NCI-H1048 (cell line): Measurements from ENCODE around the gene IRF9.

ENCODE experiments used
- DNase-seq: peaks from one replicate; lab custom pipeline; 2025; lab: John Stamatoyannopoulos, UW

The IRF9 gene

DNA sequence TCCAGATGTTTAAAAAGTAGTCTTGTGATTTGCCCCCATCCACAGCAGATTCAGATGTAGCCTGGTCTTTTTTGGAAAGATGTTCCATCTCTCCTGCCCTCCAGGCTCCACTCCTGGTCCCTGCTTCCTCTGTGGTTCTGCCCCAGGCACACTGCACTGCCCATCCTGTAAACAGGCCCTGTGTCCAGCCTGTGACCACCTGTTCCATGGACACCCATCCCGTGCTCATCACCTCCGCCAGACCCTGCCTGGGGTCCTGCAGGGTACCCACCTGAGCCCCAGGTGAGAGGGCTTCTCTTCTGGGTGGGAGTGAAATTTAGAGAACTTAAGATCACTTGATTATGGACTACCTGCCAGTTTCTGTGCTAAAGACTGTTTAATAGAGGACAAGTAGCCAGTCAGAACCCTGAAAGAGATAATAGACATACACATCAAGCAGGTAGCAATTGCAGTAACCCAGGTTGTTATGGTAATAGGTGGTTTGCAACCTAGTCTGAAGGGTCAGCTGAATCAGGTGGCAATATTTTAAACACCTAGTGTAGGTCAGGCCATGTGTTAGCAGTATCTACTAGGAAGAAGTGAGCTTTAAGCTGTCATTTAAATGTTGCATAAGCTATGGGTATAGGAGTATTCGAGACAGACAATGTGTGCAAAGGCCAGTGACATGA is 11.6 kb upstream of the IRF9 start:
- DNase-seq, result no peak

DNA sequence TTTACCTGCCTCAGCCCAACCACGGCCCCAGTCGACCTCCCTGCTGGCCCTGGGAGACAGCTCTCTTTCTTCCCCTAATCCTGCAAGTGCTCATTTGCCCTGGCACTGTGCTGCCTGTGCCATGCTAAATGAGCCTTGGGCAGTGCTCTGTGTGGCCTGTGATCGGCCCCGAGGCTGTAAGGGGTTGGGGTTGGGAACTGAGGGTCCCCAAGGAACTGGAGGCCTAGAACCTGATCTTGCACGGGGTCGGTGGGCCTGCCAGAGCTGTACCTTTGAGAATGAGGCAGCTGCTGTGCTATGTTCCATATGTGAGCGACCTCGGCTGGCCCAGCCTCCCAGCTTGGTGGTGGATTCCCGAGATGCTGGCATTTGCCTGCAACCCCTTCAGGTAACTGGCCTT is 11.0 kb upstream of the IRF9 start:
- DNase-seq, result no peak

DNA sequence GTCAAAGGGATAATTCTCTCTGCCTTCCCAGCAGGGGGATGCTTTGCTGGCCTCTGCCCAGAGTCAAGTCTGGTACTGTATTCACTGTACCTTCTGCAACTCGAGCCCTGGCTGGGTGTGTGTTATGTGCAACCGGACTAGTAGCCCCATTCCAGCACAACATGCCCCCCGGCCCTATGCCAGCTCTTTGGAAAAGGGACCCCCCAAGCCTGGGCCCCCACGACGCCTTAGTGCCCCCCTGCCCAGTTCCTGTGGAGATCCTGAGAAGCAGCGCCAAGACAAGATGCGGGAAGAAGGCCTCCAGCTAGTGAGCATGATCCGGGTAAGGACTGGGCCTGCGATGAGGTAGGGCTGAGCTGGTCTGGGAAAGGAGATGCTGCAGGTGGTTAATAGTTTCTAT is 10.5 kb upstream of the IRF9 start:
- DNase-seq, result no peak

DNA sequence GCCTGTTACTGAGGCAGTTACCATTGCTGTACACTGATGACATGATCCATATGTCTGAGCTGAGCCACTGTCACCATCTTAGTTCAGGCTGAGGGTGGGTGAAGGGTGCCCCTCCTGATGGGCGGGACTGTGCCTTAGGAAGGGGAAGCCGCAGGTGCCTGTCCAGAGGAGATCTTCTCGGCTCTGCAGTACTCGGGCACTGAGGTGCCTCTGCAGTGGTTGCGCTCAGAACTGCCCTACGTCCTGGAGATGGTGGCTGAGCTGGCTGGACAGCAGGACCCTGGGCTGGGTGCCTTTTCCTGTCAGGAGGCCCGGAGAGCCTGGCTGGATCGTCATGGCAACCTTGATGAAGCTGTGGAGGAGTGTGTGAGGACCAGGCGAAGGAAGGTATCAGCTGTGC is 10.1 kb upstream of the IRF9 start:
- no peak for DNase-seq

DNA sequence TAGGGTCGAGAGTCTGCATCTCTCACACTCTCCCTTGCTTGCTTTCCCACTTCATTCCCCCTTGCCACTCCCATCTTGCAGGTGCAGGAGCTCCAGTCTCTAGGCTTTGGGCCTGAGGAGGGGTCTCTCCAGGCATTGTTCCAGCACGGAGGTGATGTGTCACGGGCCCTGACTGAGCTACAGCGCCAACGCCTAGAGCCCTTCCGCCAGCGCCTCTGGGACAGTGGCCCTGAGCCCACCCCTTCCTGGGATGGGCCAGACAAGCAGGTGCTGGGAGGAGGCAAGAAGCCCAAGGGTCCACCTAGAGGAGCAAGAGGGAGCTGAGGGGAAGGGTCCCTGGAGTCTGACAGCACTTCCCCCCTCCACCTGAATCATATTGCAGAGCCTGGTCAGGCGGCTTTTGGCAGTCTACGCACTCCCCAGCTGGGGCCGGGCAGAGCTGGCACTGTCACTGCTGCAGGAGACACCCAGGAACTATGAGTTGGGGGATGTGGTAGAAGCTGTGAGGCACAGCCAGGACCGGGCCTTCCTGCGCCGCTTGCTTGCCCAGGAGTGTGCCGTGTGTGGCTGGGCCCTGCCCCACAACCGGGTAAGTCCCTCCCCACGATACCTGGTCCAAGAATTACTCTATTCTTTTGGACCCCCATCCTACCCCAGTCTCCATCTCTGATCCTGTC is 9.5 kb upstream of the IRF9 start:
- no peak for DNase-seq

DNA sequence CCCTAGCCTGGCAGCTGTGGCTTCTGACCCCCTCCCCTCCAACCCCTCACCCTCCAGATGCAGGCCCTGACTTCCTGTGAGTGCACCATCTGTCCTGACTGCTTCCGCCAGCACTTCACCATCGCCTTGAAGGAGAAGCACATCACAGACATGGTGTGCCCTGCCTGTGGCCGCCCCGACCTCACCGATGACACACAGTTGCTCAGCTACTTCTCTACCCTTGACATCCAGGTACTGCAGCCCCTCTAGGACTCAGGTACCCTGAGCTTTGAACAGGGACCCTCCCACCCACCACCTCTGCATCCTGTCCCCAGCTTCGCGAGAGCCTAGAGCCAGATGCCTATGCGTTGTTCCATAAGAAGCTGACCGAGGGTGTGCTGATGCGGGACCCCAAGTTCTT is 6.0 kb upstream of the IRF9 start:
- DNase-seq, result no peak

DNA sequence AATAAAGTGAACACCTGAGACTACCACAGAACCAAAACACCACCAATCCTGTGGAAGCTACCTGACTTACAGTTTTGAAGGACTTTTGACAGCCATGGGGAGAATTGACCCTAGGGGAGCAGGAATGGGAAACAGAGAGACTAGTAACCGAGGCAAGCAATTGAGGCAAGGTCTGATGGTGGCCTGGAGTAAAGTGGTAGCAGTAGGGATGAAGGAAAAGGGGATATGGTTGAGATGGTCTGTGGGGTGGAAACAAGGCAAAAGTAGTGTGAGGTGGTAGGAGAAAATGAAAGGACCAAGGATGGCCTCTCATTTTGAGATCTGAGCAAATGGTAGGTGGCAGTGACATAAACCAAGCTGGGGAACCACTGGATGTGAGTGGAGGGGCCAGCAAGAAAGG is 4.2 kb upstream of the IRF9 start:
- DNase-seq, result no peak

DNA sequence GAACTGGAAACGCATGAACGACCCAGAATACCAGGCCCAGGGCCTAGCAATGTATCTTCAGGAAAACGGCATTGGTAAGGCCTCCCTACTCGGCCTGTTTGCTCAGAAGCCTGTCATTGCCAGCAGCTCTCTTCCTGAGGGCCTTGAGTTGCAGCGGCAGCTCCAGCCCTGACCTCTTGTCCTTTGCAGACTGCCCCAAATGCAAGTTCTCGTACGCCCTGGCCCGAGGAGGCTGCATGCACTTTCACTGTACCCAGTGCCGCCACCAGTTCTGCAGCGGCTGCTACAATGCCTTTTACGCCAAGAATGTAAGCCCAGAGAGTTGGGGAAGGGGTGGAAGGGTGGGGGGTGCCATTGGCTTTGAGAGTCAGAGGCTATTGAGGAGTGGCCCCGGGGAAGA is 3.7 kb upstream of the IRF9 start:
- DNase-seq, result no peak

DNA sequence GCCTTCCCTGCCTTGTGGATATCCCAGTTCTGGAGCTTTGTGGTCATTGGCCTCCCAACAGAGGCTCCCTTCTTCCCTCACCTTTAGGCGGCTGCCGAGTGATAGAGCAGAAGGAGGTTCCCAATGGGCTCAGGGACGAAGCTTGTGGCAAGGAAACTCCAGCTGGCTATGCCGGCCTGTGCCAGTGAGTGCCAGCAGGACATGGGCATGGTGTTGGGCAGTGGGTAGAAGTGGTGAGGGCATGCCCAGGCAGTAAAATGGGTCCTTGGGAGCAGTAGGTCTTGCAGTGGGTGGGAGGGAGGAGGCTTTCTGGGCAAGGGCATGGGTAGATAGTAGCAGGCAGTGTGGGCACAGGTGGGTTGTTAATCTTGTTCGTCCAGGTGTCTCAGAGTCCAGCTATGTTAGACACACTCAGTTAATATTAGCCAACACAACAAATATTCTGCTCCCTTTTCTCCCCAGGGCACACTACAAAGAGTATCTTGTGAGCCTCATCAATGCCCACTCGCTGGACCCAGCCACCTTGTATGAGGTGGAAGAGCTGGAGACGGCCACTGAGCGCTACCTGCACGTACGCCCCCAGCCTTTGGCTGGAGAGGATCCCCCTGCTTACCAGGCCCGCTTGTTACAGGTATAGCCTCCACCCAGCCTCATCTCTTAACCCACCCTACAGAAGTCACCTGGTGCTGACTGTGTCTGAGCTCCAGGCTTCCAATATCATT is 1.1 kb upstream of the IRF9 start:
- no peak for DNase-seq

DNA sequence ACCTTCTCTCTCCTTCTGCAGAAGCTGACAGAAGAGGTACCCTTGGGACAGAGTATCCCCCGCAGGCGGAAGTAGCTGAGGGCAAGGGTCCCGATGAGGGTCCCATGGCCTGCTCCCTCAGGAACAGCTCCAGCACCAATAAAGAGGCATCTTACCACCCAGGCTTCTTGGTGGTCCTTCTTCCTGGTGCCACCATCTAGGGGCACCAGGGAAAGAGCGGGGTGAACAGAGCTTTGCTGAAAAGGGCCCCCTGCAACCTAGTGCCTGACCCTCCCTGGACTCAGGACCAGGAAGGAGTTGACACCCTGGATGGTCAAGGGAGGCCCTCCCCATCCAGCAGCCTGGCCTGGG is 591 bp upstream of the IRF9 start:
- DNase-seq, result no peak

DNA sequence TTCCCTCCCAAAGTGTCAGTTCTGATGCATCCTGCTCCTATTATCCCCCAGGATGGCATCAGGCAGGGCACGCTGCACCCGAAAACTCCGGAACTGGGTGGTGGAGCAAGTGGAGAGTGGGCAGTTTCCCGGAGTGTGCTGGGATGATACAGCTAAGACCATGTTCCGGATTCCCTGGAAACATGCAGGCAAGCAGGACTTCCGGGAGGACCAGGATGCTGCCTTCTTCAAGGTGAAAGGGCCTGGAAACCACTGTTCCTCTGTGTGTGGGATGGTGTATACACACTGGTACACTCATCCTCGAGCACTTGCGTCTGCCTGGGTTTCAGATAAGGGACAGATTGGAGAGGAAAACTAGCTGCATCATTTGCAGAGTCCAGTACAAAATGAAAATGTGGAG is 1.0 kb downstream of the IRF9 start:
- DNase-seq, result no peak

DNA sequence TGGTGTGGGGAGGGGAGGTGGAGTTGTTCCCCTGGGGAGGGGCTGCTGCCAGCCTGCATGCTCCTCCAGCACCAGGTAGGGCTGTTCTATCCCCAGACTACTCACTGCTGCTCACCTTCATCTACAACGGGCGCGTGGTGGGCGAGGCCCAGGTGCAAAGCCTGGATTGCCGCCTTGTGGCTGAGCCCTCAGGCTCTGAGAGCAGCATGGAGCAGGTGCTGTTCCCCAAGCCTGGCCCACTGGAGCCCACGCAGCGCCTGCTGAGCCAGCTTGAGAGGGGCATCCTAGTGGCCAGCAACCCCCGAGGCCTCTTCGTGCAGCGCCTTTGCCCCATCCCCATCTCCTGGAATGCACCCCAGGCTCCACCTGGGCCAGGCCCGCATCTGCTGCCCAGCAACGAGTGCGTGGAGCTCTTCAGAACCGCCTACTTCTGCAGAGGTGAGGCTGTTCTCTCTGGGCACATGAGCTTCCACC is 3.5 kb downstream of the IRF9 start:
- no peak for DNase-seq

DNA sequence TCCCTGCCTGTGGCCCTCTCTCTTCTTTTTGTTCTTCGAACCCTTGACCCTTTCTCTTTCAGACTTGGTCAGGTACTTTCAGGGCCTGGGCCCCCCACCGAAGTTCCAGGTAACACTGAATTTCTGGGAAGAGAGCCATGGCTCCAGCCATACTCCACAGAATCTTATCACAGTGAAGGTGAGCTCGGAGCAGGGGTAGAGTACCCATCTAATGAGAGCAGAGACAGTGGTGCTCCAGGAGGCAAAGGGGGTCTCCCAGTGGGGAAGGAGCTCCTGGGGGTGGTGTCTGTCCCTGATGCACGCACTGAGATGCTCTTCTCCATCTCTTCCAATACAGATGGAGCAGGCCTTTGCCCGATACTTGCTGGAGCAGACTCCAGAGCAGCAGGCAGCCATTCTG is 4.7 kb downstream of the IRF9 start:
- DNase-seq, result no peak

DNA sequence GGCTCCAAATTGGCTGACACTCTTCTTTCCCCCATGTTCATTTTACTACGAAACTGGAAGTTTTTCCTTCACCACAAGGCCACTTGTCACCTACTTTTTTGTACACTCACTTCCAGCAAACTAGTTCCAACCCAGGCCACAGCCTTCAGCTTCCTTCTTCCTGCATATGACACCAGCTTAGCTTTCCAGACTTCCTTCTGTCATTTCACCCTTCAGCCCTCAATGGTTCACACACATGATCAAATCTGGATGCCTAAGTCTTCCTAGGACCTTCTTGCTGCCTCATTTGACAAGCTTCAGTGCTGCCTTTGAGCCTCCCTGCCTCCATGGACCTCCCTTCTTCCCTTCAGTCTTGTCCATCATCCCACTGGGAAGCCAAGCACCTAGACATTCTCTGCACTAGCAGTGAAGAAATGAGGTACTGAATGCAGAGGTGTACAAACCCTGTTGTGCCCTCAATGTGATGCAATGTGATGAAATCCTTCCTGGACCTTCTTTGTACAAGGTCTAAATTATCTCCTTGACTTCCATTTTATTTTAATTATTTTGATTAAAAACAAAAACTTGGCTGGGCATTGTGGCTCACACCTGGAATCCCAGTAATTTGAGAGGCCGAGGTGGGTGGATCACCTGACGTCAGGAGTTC is 6.5 kb downstream of the IRF9 start:
- DNase-seq, result no peak

DNA sequence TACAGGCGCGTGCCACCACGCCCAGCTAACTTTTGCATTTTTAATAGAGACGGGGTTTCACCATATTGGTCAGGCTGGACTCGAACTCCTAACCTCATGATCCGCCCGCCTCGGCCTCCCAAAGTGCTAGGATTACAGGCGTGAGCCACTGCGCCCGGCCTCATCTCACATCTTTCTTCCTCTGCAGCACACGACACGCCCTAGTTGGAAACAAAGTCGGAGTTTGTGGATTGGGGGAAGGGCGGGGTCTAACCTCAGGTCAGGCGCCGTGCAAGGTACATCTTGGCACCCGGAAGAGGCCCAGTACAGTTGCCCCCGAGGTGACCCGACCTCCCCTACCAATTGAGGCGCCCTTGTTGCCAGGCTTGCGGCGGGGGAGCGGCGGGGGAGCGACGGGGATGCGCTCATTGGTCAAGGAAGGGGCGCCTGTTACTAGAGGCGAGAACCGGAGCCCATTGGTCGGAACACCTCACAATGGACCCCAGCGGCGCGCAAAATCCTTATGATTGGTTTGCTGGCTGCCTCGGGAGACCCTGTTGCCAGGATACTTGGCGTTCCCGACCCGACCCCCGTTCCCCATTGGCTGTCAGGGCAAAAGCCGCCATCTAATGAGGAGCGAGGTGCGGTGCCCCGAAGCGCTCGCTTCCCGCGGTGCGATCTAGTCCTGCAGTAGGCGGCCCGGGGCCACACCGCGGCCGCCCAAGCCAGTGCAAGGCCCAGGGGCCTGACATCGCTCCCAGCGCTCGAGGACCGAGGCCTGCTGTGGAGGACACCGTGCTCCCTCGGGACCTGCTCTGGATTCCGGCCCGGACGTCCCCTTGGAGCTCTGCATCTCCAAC is 10.6 kb downstream of the IRF9 start, which contains the start of gene REC8:
Gene REC8 (plus strand): TSS at position 659 of the 839 bp plus-strand sequence. CDS start 473 bp downstream, outside the sequence.
- peak; percentile 66 for DNase-seq

DNA sequence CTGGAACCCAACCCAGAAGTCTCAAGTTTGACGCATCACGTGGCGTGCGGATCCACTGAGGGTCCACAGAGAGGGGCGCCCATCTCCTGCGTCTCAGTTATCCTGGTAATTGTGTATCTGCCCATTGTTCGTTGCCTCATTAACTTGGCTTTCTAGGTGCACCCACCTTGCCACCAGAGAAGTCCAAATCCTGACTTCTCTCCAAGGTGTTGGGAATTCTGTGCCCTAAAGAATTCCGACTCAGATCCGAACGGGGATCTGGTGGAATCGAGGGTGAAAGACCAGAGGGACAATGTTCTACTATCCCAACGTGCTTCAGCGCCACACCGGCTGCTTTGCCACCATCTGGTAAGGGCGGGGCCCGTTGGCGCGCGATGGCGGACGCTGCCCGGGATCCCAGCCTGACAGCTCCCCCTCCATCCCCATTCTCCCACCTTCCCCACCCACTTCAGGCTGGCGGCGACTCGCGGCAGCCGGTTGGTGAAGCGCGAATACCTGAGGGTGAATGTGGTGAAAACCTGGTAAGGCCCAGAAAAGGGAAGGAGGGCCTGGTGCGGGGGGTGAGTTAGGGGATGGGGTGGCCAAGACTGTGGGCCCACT is 11.3 kb downstream of the IRF9 start:
- DNase-seq, result no peak

DNA sequence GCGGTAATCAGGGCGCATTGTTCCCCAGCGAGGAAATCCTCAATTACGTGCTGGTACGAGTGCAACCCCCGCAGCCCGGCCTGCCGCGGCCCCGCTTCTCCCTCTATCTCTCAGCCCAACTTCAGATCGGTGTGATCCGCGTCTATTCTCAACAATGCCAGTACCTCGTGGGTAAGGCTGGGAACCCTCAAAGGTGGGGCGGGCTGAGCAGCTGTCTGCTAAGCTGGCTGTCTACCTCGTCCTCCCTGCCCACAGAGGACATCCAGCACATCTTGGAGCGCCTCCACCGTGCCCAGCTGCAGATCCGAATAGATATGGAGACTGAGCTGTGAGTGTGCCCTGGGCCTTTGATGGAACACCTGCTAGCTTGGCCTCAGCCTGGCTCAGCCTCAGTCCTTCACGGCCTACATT is 11.8 kb downstream of the IRF9 start:
- DNase-seq, result no peak

DNA sequence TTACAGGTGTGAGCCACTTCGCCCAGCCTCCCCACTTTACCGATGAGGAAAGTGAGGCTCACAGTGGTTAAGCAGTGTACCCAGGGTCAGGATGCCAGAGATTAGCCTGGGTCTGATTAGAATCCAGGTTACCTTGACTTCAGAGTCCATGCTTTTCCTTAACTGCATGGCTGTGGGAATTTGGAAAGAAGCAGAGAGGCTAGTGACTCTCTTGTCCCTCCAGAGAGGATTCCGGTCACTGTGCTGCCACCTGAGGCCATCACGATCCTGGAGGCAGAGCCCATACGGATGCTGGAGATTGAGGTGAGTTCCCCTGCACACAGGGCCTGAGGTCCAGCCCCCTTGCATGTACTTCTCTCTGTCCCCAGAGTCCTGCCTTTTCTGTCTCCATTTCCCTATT is 15.5 kb downstream of the IRF9 start:
- DNase-seq, result no peak

DNA sequence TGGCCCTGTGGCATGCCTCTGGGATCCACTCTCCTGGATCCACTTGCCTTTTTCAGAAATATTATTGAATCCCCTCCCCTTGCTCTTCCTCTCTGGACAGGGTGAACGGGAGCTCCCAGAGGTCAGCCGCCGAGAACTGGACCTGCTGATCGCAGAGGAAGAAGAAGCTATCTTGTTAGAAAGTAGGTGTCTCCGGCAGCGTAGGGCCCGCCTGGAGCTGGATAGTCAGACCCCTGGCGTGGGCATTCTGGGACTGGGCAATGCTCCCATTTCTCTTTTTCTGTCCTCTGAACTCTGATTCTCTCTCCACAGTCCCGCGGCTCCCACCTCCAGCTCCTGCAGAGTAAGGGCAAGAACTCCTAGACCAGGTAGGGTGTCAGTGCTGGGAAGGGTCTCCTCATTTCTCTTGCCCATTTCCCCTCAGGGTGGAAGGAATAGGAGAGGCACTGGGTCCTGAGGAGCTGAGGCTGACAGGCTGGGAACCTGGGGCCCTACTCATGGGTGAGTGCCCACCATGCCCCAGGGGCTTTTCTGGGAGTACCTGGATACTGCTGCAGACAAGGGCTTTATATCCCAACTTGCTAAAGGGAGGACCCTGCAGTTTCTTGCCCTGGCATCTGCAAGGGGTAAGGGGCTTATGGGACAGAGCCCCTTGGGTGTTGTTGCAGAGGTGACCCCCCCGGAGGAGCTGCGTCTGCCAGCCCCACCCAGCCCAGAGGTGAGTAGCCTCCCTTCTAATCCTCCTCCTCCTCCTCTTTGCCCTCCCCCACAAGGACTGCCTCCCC is 16.2 kb downstream of the IRF9 start:
- no peak for DNase-seq

DNA sequence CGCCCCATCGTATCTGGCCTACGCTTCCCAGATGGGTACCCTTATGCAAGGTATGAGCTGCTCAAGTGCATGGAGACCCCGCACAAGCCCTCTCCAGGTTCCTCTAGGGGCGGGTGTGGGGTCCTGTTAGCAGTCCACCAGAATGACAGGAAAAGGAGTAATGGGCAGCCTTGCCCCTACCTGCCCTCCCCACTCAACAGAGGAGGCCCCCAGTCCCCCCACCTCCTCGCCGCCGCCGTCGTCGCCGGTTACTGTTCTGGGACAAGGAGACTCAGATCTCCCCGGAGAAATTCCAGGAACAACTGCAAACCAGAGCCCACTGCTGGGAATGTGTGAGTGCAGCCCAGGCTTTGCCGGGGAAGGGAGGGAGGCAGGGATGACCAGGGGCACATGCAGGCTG is 16.8 kb downstream of the IRF9 start:
- no peak for DNase-seq
